LNCaP clone FGC (cell line): ENCODE results near the gene NGB.
A peak's percentile ranks its signal among the peaks of the same experiment; 100 is the strongest.

Experiments used
- DNase-seq: peaks from one replicate; pipeline ENCODE4 v3.0.0-alpha.2; 2011; ENCODE audit warnings: low read depth
- H3K4me3 ChIP-seq: 2 replicates; pipeline ENCODE4 v1.5.1; 2011; ENCODE audit warnings: mild to moderate bottlenecking, low read depth, low read length, control low read depth
- CTCF ChIP-seq: IDR thresholded peaks from 2 replicates; pipeline ENCODE4 v1.5.1; 2012; ENCODE audit warnings: mild to moderate bottlenecking; ENCODE audit not compliant: control insufficient read depth, insufficient read depth; ENCODE audit errors: extremely low read depth

The NGB gene

DNA sequence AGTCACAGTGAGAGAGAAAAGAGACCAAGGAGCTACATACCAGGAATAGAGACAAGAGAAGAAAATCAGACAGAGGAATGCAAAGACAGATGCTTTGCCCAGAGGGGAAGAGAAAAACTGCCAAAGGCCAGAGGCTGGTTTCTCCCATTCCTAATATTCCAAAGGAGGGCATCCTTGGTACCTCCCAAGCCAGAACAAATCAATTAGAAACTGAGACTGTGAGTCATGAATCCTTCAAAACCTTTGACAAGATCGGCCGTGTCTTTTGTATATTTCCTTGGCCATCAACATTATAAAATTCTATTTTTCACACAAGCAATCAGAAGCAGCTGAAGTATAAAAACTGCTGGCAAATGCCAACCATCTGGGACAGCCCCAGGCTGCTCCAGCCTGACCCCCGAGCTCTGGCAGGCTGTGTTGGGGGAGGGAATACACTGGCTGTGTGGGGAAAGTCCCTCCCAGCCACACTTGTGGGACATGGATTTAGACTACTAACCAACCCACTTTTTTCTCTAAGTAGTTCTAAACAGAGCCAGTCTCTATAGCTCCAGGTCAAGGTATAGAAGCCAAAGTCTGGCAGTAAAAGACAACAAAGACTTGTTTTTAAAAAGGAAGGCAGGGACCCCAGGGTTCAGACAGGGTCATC, 36.0 kb upstream of the NGB start:
- no peak for TF ChIP-seq CTCF
- no peak overlapping the region for H3K4me3 ChIP-seq
- DNase-seq = no peak

- no peak overlapping the region for H3K4me3 ChIP-seq
- DNase-seq = no peak
- TF ChIP-seq CTCF = no peak
Observed at GRCh38 chr14:77306416-77306815, 35.4 kb upstream of the NGB start.

DNA sequence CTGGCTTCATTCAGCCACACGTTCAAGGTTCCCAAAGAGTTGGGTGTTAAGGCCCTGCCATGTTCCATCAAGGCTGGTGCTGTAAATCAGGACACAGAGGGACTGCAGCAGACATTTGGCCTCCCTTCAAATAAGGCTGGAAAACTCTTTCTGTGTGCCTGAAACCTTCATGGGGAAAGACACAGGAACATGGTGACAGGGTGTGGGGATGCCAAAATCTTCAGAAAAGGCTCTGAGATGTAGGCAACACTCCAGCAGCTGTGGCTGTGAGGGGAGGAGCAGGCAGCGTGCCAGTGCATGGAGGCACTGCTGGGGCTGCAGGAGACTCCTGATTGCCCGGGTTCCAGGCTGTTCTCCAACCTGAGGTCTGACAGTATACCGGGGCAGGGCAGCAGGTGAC, 34.7 kb upstream of the NGB start:
- no peak for DNase-seq
- no peak for TF ChIP-seq CTCF

DNA sequence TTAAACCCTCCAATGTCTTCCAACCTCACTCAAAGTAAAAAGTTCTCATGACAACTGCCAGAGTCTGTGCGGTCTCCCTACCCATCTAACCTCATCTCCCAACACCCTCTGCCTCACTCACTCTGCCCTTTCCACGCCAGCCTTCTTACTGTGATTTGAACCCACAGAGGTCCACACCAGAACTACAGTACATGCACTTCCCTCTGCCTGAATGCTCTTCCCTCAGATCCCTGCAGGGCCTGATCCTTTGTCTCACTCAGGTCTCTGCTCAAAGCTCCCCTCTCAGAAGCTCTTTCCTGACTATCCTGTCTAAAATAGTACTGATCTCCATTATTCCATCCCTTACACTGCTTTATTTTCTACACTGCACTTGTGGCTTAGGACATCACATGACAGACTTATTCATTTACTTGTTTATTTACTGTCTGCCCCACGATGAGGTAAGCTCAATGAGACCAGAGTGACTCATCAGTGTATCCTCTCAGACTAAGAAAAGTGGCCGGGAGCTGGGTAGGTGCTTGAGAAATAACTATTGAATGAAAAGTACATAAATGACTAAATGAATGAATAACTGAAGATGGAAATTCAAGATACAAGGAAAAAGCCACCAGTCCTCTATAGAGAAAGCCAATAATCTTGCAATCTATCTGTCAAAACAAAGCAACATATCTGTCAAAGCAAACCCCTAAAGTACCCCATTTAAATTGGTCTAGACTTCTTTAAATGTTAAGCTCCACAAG, 32.6 kb upstream of the NGB start:
- peak; percentile 46 for DNase-seq
- H3K4me3 ChIP-seq = no peak overlapping the region
- no peak for TF ChIP-seq CTCF

More for the DNA sequence above, 34.7 kb upstream of the NGB start:
- H3K4me3 ChIP-seq = no peak overlapping the region

GRCh38 chr14:77302926-77303325, 31.9 kb upstream of the NGB start:
- TF ChIP-seq CTCF = no peak
- DNase-seq = no peak
- no peak overlapping the region for H3K4me3 ChIP-seq

- DNase-seq = peak; percentile 75
- TF ChIP-seq CTCF = peak; percentile 94
Observed at GRCh38 chr14:77301103-77301502, 30.1 kb upstream of the NGB start.

More at GRCh38 chr14:77301103-77301502, 30.1 kb upstream of the NGB start:
- no peak overlapping the region for H3K4me3 ChIP-seq
